Ishikawa (cell line): ENCODE measurements around the gene ALDH3B2.

Experiments used
- CEBPB ChIP-seq: IDR thresholded peaks from 2 replicates; pipeline ENCODE4 v1.6.1; 2012
- CREB1 ChIP-seq: IDR thresholded peaks from 2 replicates; pipeline ENCODE4 v1.6.1; 2012; ENCODE audit warnings: low read depth
- EP300 ChIP-seq: IDR thresholded peaks from 2 replicates; pipeline ENCODE4 v1.6.1; 2012; ENCODE audit warnings: borderline replicate concordance
- FOXM1 ChIP-seq: IDR thresholded peaks from 2 replicates; pipeline ENCODE4 v1.6.1; 2012; ENCODE audit warnings: low read depth, borderline replicate concordance
- RAD21 ChIP-seq: IDR thresholded peaks from 2 replicates; pipeline ENCODE4 v1.6.1; 2012; ENCODE audit warnings: low read depth
- REST ChIP-seq: IDR thresholded peaks from 2 replicates; pipeline ENCODE4 v1.6.1; 2012; ENCODE audit warnings: low read depth, mild to moderate bottlenecking
- TAF1 ChIP-seq: IDR thresholded peaks from 2 replicates; pipeline ENCODE4 v1.6.1; 2012; ENCODE audit warnings: low read depth, mild to moderate bottlenecking
- YY1 ChIP-seq: IDR thresholded peaks from 2 replicates; pipeline ENCODE4 v1.6.1; 2012; ENCODE audit warnings: low read depth

GRCh38 chr11:67705264-67705663 lies 30.8 kb upstream of the ALDH3B2 start:
- TF ChIP-seq TAF1: no peak
- no peak for TF ChIP-seq CREB1
- TF ChIP-seq REST: no peak
- no peak for TF ChIP-seq YY1
- no peak for TF ChIP-seq FOXM1
- TF ChIP-seq RAD21: no peak
- TF ChIP-seq CEBPB: no peak
- no peak for TF ChIP-seq EP300
